ENCODE measurements around the gene UBE2Q1. TPM values are rescaled to one million over a fixed set of nuclear protein-coding genes. Genes with fewer than 3 reads are reported as not detected.
"Not testable (repeated sequence)": the region's sequence is repeated elsewhere in the genome, so short reads cannot be mapped to it uniquely, and the experiment has no call there.

The UBE2Q1 gene
- total RNA-seq, 1 donor from 2014 or later, result 77.3 TPM

DNA sequence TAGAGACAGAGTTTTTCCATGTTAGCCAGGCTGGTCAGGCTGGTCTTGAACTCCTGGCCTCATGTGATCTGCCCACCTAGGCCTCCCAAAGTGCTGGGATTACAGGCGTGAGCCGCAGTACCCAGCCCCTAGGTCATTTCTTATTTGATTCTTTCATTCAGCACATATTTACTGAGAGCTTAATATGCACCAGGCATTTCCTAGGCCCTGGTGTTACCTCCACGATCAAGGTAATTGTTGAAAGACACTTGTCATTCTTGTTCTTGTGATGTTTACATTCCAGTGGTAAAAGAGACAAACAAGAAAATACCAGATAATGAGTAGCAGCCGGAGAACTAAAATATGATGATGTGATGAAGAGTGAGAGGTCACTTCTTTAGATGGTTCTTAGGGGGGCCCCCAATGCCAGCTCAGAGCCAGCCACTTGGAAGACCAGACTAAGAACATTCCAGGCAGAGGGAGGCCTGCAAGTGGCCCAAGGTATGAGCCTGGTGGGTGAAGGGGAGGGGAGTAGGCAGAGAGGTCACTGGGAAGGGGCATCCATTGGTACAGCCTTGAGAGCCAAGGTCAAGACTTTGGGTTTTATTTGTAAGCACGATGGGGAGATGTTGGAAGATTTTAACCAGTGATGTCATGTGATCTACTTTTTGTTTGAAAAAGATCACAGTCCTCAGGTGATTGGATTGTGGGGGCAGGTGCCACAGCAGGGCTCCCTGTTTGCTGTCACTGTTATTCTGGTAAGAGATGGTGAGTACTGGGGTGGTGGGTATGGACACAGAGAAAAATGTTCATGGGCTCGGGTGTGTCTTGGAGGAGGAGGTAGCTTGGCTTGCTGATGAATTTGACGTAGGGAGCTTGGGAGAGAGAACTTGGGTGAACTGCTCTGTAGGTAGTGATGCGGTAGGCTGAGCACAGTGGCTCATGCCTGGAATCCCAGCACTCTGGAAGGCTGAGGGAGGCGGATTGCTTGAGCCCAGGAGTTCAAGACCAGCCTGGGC lies 18.7 kb downstream of the UBE2Q1 start:
- H3K27ac Mint-ChIP-seq (ENCODE audit: unreplicated experiment), result no peak overlapping the region
- peaks cover 54% of the 10 kb centered on the region for H3K27me3 Mint-ChIP-seq (ENCODE audit: unreplicated experiment)

DNA sequence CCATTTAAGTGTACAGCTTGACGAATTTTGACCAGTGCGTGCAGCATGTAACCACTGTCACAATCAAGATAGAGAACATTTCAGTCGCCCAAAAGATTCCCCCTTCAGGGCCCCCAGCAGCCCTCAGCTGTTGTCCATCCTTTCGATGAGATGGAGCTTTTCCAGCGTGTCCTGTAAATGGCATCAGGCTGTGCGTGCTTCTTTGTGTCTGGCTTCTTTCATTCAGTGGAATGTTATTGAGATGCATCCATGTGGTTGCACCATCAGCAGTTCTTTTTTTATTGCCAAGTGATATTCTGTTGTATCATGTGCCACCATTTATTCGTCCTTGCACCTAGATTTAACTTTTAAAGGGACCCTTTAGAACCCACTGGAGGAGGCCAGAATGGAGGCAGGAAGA lies 21.9 kb downstream of the UBE2Q1 start:
- H3K9me3 Mint-ChIP-seq (ENCODE audit: unreplicated experiment), result peaks cover 4% of the 10 kb centered on the region
- no peak overlapping the region for H3K27ac Mint-ChIP-seq (ENCODE audit: unreplicated experiment)
- peaks cover 55% of the 10 kb centered on the region for H3K27me3 Mint-ChIP-seq (ENCODE audit: unreplicated experiment)
- H3K4me3 Mint-ChIP-seq (ENCODE audit: unreplicated experiment), result no peak overlapping the region
- no peak for DNase-seq (ENCODE audit: extremely low spot score, unreplicated experiment)
- no peaks in the 10 kb centered on the region for H3K4me1 Mint-ChIP-seq (ENCODE audit: unreplicated experiment)
- TF ChIP-seq, protein P1, sequence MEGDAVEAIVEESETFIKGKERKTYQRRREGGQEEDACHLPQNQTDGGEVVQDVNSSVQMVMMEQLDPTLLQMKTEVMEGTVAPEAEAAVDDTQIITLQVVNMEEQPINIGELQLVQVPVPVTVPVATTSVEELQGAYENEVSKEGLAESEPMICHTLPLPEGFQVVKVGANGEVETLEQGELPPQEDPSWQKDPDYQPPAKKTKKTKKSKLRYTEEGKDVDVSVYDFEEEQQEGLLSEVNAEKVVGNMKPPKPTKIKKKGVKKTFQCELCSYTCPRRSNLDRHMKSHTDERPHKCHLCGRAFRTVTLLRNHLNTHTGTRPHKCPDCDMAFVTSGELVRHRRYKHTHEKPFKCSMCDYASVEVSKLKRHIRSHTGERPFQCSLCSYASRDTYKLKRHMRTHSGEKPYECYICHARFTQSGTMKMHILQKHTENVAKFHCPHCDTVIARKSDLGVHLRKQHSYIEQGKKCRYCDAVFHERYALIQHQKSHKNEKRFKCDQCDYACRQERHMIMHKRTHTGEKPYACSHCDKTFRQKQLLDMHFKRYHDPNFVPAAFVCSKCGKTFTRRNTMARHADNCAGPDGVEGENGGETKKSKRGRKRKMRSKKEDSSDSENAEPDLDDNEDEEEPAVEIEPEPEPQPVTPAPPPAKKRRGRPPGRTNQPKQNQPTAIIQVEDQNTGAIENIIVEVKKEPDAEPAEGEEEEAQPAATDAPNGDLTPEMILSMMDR (IDR thresholded peaks at IDR 0.05), result no peak
- peaks cover 3% of the 10 kb centered on the region for H3K36me3 Mint-ChIP-seq (ENCODE audit: unreplicated experiment)

More for the DNA sequence above, 18.7 kb downstream of the UBE2Q1 start:
- Mint-ChIP-seq H3K4me3 (ENCODE audit: unreplicated experiment) (no peak overlapping the region), H3K4me1 (ENCODE audit: unreplicated experiment) (no peaks in the 10 kb centered on the region), H3K36me3 (ENCODE audit: unreplicated experiment) (peaks cover 3% of the 10 kb centered on the region), H3K9me3 (ENCODE audit: unreplicated experiment) (peaks cover 4% of the 10 kb centered on the region)
- TF ChIP-seq, protein P1 (IDR thresholded peaks at IDR 0.05), result no peak
- DNase-seq (ENCODE audit: extremely low spot score, unreplicated experiment), result no peak

DNA sequence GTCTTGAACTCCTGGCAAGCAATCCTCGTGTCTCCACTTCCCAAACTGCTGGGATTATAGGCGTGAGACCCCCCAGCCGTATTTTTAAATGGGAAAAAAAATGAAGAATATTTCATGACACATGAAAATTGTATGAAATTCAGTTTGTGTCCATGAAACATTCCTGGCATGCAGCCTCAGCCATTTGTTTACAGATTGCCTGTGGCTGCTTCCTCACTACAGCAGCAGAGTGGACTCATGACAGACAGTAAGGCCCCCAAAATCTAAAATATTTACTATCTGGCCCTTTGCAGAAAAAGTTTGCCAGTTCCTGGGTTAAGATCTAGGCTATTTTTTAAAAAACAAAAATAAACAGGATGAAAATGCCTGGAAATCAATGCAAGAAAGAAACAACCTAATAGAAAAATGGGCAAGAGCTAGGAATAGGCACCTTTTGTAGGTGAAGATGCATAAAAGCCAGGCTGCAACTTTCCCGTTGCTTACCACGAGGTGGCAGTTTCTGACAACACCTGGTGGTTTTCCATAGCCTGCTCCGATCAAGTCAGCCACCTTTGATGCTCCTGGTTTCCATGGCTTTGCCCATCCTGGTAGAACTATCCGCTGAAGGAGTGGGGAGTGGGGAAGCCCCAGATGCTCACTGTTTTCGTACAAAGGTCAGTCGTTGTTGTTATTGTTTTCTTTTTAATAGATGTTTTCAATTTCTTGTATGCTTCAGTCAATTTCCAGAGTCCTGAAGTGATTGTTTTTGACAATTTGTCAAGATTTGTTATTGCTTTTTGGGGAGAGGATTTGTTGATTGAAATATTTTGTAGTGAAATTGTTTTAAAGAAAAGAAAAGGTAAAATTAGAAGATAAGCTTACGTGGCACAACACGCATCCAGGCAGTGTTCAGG lies 24.3 kb downstream of the UBE2Q1 start:
- TF ChIP-seq, protein P1 (IDR thresholded peaks at IDR 0.05), result peak; percentile 53
- Mint-ChIP-seq H3K27me3 (ENCODE audit: unreplicated experiment) (peaks cover 38% of the 10 kb centered on the region), H3K36me3 (ENCODE audit: unreplicated experiment) (peaks cover 3% of the 10 kb centered on the region), H3K4me1 (ENCODE audit: unreplicated experiment) (no peaks in the 10 kb centered on the region), H3K4me3 (ENCODE audit: unreplicated experiment) (no peak overlapping the region), H3K9me3 (ENCODE audit: unreplicated experiment) (peaks cover 4% of the 10 kb centered on the region), H3K27ac (ENCODE audit: unreplicated experiment) (no peak overlapping the region)
- no peak for DNase-seq (ENCODE audit: extremely low spot score, unreplicated experiment)

DNA sequence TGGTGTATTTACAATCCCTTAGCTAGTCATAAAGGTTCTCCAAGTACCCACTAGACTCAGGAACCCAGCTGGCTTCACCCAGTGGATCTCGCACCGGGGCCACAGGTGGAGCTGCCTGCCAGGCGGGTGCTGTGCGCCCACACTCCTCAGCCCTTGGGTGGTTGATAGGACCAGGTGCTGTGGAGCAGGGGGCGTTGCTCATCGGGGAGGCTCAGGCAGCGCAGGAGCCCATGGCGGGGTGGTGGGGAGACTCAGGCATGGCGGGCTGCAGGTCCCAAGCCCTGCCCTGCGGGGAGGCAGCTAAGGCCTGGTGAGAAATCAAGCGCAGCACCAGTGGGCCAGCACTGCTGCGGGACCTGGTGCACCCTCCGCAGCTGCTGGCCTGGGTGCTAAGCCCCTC lies 26.5 kb downstream of the UBE2Q1 start:
- not testable (repeated sequence) for H3K9me3 Mint-ChIP-seq (ENCODE audit: unreplicated experiment); H3K4me3 Mint-ChIP-seq (ENCODE audit: unreplicated experiment); H3K36me3 Mint-ChIP-seq (ENCODE audit: unreplicated experiment); H3K27ac Mint-ChIP-seq (ENCODE audit: unreplicated experiment); H3K4me1 Mint-ChIP-seq (ENCODE audit: unreplicated experiment); DNase-seq (ENCODE audit: extremely low spot score, unreplicated experiment)
- H3K27me3 Mint-ChIP-seq (ENCODE audit: unreplicated experiment), result peaks cover 33% of the 10 kb centered on the region

DNA sequence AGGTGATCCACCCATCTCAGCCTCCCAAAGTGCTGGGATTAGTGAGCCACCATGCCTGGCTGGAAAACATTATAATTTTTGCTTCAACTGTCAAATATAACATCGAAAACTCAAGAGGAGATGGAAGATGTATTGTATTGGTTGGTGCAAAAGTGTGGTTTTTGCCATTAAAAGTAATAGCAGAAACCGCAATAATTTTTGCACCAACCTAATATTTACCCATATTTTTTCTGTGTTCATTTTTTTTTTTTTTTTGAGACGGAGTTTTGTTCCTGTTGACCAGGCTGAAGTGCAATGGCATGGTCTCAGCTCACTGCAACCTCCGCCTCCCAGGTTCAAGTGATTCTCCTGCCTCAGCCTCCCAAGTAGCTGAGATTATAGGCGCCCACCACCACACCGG lies 29.2 kb downstream of the UBE2Q1 start:
- Mint-ChIP-seq H3K27ac (ENCODE audit: unreplicated experiment) (no peak overlapping the region), H3K4me3 (ENCODE audit: unreplicated experiment) (no peak overlapping the region), H3K27me3 (ENCODE audit: unreplicated experiment) (peaks cover 24% of the 10 kb centered on the region), H3K9me3 (ENCODE audit: unreplicated experiment) (no peaks in the 10 kb centered on the region), H3K36me3 (ENCODE audit: unreplicated experiment) (no peaks in the 10 kb centered on the region), H3K4me1 (ENCODE audit: unreplicated experiment) (no peaks in the 10 kb centered on the region)
- no peak for DNase-seq (ENCODE audit: extremely low spot score, unreplicated experiment)
- TF ChIP-seq, protein P1 (IDR thresholded peaks at IDR 0.05), result no peak

All from osteocyte (in vitro differentiated cells).